ENCODE measurements around the gene RBMXL2.

Gene RBMXL2

DNA sequence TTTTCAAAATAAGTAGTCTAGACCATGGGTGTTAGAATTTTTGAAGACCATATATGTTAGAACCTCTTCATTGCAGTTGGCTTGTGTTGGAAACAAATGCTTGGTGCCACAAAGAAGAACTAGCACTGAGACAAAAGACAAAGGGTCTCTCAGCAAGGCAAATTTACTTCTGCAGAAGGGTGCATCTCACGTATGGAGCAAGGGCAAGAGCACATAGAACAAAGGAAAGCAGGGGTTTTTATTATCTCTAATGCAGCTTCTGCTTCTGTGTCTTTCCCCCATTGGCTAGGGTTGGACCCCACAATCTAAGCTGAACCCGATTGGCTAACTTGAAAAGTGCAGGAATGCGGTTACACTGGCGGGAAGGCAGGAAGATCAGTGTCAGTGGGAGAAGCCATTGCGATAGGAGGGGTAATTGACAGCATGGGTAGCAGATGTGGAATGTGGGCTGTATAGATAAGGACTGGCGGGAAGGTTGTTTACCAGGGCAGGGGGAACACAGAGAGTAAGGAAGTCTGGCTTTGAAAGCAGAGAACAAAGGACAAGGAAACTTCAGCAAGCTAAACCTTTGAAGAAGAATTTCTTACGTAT, 9.2 kb upstream of the RBMXL2 start:
- H2AFZ ChIP-seq (ENCODE audit: low read length): no peak overlapping the region
- no peaks in the 10 kb centered on the region for H3K79me2 ChIP-seq (ENCODE audit: insufficient read depth, low read length)
- no peaks in the 10 kb centered on the region for H4K20me1 ChIP-seq (ENCODE audit: insufficient read depth, low read length, poor library complexity, severe bottlenecking)
- no peaks in the 10 kb centered on the region for H3K9me3 ChIP-seq (ENCODE audit: insufficient read depth, low read depth, low read length)
- H3K27me3 ChIP-seq (ENCODE audit: insufficient read depth, low read length, poor library complexity, severe bottlenecking): no peaks in the 10 kb centered on the region
- no peaks in the 10 kb centered on the region for H3K9me2 ChIP-seq (replicated peaks; ENCODE audit: low read depth, low read length)
- no peaks in the 10 kb centered on the region for H3F3A ChIP-seq (ENCODE audit: low read depth)
- TF ChIP-seq CTCF (conservative IDR thresholded peaks at IDR 0.05; ENCODE audit: low read length) (no peak), EZH2phosphoT487 (IDR thresholded peaks at IDR 0.05; ENCODE audit: borderline replicate concordance) (no peak)
- no peaks in the 10 kb centered on the region for H3K36me3 ChIP-seq (ENCODE audit: insufficient read depth, low read length)
- H3K4me3 ChIP-seq (ENCODE audit: low read length, poor library complexity, severe bottlenecking): no peak overlapping the region
- H3K9ac ChIP-seq (ENCODE audit: low read depth, low read length, poor library complexity, severe bottlenecking): no peak overlapping the region
- no peaks in the 10 kb centered on the region for H3K4me1 ChIP-seq (ENCODE audit: insufficient read depth, low read length, poor library complexity, severe bottlenecking)
- H3K4me2 ChIP-seq (ENCODE audit: low read depth, low read length, poor library complexity, severe bottlenecking): no peak overlapping the region

GRCh38 chr11:7080900-7081299, 7.9 kb upstream of the RBMXL2 start:
- no peak overlapping the region for H3K4me2 ChIP-seq (ENCODE audit: low read depth, low read length, poor library complexity, severe bottlenecking)
- no peak for TF ChIP-seq EZH2phosphoT487 (IDR thresholded peaks at IDR 0.05; ENCODE audit: borderline replicate concordance)
- no peak for TF ChIP-seq CTCF (conservative IDR thresholded peaks at IDR 0.05; ENCODE audit: low read length)
- no peaks in the 10 kb centered on the region for H3K9me3 ChIP-seq (ENCODE audit: insufficient read depth, low read depth, low read length)
- no peak overlapping the region for H3K4me3 ChIP-seq (ENCODE audit: low read length, poor library complexity, severe bottlenecking)
- H3K36me3 ChIP-seq (ENCODE audit: insufficient read depth, low read length): no peaks in the 10 kb centered on the region
- no peaks in the 10 kb centered on the region for H3K79me2 ChIP-seq (ENCODE audit: insufficient read depth, low read length)
- no peaks in the 10 kb centered on the region for H3K9me2 ChIP-seq (replicated peaks; ENCODE audit: low read depth, low read length)
- no peaks in the 10 kb centered on the region for H3K27me3 ChIP-seq (ENCODE audit: insufficient read depth, low read length, poor library complexity, severe bottlenecking)
- no peaks in the 10 kb centered on the region for H4K20me1 ChIP-seq (ENCODE audit: insufficient read depth, low read length, poor library complexity, severe bottlenecking)
- H3K4me1 ChIP-seq (ENCODE audit: insufficient read depth, low read length, poor library complexity, severe bottlenecking): no peaks in the 10 kb centered on the region
- no peak overlapping the region for H3K9ac ChIP-seq (ENCODE audit: low read depth, low read length, poor library complexity, severe bottlenecking)
- H3F3A ChIP-seq (ENCODE audit: low read depth): no peaks in the 10 kb centered on the region
- no peak overlapping the region for H2AFZ ChIP-seq (ENCODE audit: low read length)

- no peak overlapping the region for H3K9ac ChIP-seq (ENCODE audit: low read depth, low read length, poor library complexity, severe bottlenecking)
Observed at GRCh38 chr11:7081441-7081840, 7.4 kb upstream of the RBMXL2 start.

More at GRCh38 chr11:7081441-7081840, 7.4 kb upstream of the RBMXL2 start:
- Histone ChIP-seq H3K79me2 (ENCODE audit: insufficient read depth, low read length) (no peaks in the 10 kb centered on the region), H3K27me3 (ENCODE audit: insufficient read depth, low read length, poor library complexity, severe bottlenecking) (no peaks in the 10 kb centered on the region), H3K9me2 (replicated peaks; ENCODE audit: low read depth, low read length) (no peaks in the 10 kb centered on the region), H3F3A (ENCODE audit: low read depth) (no peaks in the 10 kb centered on the region), H2AFZ (ENCODE audit: low read length) (no peak overlapping the region), H3K4me3 (ENCODE audit: low read length, poor library complexity, severe bottlenecking) (no peak overlapping the region), H3K9me3 (ENCODE audit: insufficient read depth, low read depth, low read length) (no peaks in the 10 kb centered on the region), H3K4me1 (ENCODE audit: insufficient read depth, low read length, poor library complexity, severe bottlenecking) (no peaks in the 10 kb centered on the region), H4K20me1 (ENCODE audit: insufficient read depth, low read length, poor library complexity, severe bottlenecking) (no peaks in the 10 kb centered on the region), H3K36me3 (ENCODE audit: insufficient read depth, low read length) (no peaks in the 10 kb centered on the region), H3K4me2 (ENCODE audit: low read depth, low read length, poor library complexity, severe bottlenecking) (no peak overlapping the region)
- no peak for TF ChIP-seq CTCF (conservative IDR thresholded peaks at IDR 0.05; ENCODE audit: low read length)
- TF ChIP-seq EZH2phosphoT487 (IDR thresholded peaks at IDR 0.05; ENCODE audit: borderline replicate concordance): no peak

Measured in Loucy (cell line).